ENCODE measurements around the gene C9orf78.

The C9orf78 gene

GRCh38 chr9:129835128-129835859, at the start of gene C9orf78, which contains the start of gene USP20:
C9orf78 (minus strand) TSS chr9:129835275; CDS start chr9:129835221, 54 bp downstream.
USP20 (plus strand) TSS chr9:129835458; CDS start chr9:129852556, 17,098 bp downstream.
- DNase-seq: peak; percentile 97

GRCh38 chr9:129884220-129885017, 49.3 kb upstream of the C9orf78 start:
- peak; percentile 97 for DNase-seq

- no peak for DNase-seq
Observed at GRCh38 chr9:129881547-129882324, 46.7 kb upstream of the C9orf78 start.

GRCh38 chr9:129880654-129881546, 45.8 kb upstream of the C9orf78 start:
- DNase-seq: no peak

- no peak for DNase-seq
Observed at GRCh38 chr9:129879991-129880653, 45.0 kb upstream of the C9orf78 start.

GRCh38 chr9:129879103-129879699, 44.1 kb upstream of the C9orf78 start:
- DNase-seq: no peak

- no peak for DNase-seq
Observed at GRCh38 chr9:129878291-129878690, 43.2 kb upstream of the C9orf78 start.

- no peak for DNase-seq
Observed at GRCh38 chr9:129876815-129877214, 41.7 kb upstream of the C9orf78 start.

- no peak for DNase-seq
Observed at GRCh38 chr9:129875687-129876395, 40.8 kb upstream of the C9orf78 start.

- DNase-seq: no peak
Observed at GRCh38 chr9:129875181-129875611, 40.1 kb upstream of the C9orf78 start.

- no peak for DNase-seq
Observed at GRCh38 chr9:129874261-129875101, 39.4 kb upstream of the C9orf78 start.

GRCh38 chr9:129873563-129874190, 38.6 kb upstream of the C9orf78 start:
- DNase-seq: no peak

GRCh38 chr9:129871046-129871445, 36.0 kb upstream of the C9orf78 start:
- no peak for DNase-seq

GRCh38 chr9:129869585-129870501, 34.8 kb upstream of the C9orf78 start:
- peak; percentile 73 for DNase-seq

- peak; percentile 92 for DNase-seq
Observed at GRCh38 chr9:129868872-129869486, 33.9 kb upstream of the C9orf78 start.

GRCh38 chr9:129868023-129868871, 33.2 kb upstream of the C9orf78 start:
- DNase-seq: no peak
